ENCODE measurements around the gene FKBP10.

FKBP10 gene

DNA sequence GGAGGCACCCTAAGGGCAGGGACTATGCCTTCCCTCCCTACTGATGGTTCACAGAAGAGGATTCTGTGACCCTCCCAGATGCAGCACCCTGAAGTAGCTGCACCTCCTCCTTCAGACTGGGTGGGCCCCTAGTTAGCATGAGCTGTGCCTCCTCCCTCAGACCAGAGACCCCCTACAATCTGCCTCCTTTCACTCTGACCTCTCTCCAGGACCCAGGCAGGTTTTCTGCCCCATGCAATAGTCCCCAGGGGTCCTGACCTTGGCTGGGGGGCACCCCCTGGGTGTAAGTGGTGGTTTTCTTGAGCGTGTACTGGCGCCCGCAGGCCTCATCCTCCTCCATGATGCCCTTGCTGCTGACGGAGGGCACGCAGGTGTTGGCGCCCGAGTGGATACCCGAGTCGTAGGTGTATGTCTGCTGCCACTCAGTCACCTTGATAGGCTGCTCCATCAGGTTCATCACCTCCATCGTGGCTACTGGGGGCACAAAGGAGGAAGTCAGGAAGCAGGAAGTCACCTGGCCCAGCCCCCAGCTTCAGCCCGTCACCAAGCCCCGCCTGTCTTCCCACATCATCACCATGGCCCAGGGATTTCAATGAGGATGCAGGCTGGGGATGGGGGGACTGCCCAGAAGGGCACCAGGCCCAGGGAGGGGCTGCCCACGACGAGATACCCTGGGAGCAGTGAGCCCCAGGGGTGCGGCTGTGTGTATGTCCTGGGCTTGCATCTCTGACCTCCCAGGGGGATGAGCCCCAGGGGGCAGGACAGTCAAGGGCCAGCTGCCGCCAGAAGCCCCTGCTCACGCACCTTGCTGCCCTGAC, 41.2 kb upstream of the FKBP10 start (continued):
- TF ChIP-seq, protein P1, sequence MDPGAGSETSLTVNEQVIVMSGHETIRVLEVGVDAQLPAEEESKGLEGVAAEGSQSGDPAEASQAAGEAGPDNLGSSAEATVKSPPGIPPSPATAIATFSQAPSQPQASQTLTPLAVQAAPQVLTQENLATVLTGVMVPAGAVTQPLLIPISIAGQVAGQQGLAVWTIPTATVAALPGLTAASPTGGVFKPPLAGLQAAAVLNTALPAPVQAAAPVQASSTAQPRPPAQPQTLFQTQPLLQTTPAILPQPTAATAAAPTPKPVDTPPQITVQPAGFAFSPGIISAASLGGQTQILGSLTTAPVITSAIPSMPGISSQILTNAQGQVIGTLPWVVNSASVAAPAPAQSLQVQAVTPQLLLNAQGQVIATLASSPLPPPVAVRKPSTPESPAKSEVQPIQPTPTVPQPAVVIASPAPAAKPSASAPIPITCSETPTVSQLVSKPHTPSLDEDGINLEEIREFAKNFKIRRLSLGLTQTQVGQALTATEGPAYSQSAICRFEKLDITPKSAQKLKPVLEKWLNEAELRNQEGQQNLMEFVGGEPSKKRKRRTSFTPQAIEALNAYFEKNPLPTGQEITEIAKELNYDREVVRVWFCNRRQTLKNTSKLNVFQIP (CRISPR knock-in tag; IDR thresholded peaks at IDR 0.05; ENCODE audit: borderline replicate concordance, low read depth), result no peak
- TF ChIP-seq OSR1 (CRISPR knock-in tag; IDR thresholded peaks at IDR 0.05) (no peak), ESRRG (CRISPR knock-in tag; IDR thresholded peaks at IDR 0.05) (no peak), SNAI2 (CRISPR knock-in tag; IDR thresholded peaks at IDR 0.05) (no peak)

DNA sequence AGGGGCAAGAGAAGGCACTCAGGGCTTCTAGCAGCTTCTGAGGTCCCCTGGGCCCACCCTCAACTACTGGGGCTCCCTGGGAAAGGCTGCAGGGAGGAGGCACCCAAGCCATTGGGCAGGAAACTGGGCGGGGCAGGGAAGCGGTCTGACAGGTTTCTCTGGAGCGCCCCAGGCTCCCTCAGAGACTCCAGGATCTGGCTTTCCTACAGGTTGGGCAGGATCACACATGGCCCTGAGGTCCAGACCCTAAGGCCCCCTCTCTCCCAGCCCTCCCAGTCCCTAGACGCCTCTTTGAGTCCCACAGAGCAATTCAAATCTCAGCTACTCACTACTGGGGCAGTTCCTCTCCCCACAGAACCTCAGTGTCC, 40.6 kb upstream of the FKBP10 start:
- no peak for TF ChIP-seq ZNF565 (CRISPR knock-in tag; conservative IDR thresholded peaks at IDR 0.05; ENCODE audit: low read depth)
- TF ChIP-seq, protein P2, sequence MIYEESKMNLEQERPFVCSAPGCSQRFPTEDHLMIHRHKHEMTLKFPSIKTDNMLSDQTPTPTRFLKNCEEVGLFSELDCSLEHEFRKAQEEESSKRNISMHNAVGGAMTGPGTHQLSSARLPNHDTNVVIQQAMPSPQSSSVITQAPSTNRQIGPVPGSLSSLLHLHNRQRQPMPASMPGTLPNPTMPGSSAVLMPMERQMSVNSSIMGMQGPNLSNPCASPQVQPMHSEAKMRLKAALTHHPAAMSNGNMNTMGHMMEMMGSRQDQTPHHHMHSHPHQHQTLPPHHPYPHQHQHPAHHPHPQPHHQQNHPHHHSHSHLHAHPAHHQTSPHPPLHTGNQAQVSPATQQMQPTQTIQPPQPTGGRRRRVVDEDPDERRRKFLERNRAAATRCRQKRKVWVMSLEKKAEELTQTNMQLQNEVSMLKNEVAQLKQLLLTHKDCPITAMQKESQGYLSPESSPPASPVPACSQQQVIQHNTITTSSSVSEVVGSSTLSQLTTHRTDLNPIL (CRISPR knock-in tag; IDR thresholded peaks at IDR 0.05; ENCODE audit: low read depth), result no peak
- TF ChIP-seq SNAI2 (CRISPR knock-in tag; IDR thresholded peaks at IDR 0.05), result no peak
- TF ChIP-seq ISL1 (CRISPR knock-in tag; IDR thresholded peaks at IDR 0.05), result no peak
- no peak for TF ChIP-seq ZC3H10 (CRISPR knock-in tag; IDR thresholded peaks at IDR 0.05)
- TF ChIP-seq, protein P3, sequence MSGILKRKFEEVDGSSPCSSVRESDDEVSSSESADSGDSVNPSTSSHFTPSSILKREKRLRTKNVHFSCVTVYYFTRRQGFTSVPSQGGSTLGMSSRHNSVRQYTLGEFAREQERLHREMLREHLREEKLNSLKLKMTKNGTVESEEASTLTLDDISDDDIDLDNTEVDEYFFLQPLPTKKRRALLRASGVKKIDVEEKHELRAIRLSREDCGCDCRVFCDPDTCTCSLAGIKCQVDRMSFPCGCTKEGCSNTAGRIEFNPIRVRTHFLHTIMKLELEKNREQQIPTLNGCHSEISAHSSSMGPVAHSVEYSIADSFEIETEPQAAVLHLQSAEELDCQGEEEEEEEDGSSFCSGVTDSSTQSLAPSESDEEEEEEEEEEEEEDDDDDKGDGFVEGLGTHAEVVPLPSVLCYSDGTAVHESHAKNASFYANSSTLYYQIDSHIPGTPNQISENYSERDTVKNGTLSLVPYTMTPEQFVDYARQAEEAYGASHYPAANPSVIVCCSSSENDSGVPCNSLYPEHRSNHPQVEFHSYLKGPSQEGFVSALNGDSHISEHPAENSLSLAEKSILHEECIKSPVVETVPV (CRISPR knock-in tag; IDR thresholded peaks at IDR 0.05), result no peak
- no peak for TF ChIP-seq ZFP3 (CRISPR knock-in tag; IDR thresholded peaks at IDR 0.05)
- no peak for TF ChIP-seq BACH2 (CRISPR knock-in tag; IDR thresholded peaks at IDR 0.05; ENCODE audit: borderline replicate concordance)
- TF ChIP-seq TOX (CRISPR knock-in tag; IDR thresholded peaks at IDR 0.05; ENCODE audit: borderline replicate concordance), result no peak
- TF ChIP-seq ZNF70 (CRISPR knock-in tag; IDR thresholded peaks at IDR 0.05), result no peak
- no peak for TF ChIP-seq TCF4 (CRISPR knock-in tag; IDR thresholded peaks at IDR 0.05; ENCODE audit: borderline replicate concordance)
- TF ChIP-seq, protein P4, sequence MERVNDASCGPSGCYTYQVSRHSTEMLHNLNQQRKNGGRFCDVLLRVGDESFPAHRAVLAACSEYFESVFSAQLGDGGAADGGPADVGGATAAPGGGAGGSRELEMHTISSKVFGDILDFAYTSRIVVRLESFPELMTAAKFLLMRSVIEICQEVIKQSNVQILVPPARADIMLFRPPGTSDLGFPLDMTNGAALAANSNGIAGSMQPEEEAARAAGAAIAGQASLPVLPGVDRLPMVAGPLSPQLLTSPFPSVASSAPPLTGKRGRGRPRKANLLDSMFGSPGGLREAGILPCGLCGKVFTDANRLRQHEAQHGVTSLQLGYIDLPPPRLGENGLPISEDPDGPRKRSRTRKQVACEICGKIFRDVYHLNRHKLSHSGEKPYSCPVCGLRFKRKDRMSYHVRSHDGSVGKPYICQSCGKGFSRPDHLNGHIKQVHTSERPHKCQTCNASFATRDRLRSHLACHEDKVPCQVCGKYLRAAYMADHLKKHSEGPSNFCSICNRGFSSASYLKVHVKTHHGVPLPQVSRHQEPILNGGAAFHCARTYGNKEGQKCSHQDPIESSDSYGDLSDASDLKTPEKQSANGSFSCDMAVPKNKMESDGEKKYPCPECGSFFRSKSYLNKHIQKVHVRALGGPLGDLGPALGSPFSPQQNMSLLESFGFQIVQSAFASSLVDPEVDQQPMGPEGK (CRISPR knock-in tag; IDR thresholded peaks at IDR 0.05; ENCODE audit: borderline replicate concordance), result no peak
- TF ChIP-seq OSR1 (CRISPR knock-in tag; IDR thresholded peaks at IDR 0.05), result no peak

DNA sequence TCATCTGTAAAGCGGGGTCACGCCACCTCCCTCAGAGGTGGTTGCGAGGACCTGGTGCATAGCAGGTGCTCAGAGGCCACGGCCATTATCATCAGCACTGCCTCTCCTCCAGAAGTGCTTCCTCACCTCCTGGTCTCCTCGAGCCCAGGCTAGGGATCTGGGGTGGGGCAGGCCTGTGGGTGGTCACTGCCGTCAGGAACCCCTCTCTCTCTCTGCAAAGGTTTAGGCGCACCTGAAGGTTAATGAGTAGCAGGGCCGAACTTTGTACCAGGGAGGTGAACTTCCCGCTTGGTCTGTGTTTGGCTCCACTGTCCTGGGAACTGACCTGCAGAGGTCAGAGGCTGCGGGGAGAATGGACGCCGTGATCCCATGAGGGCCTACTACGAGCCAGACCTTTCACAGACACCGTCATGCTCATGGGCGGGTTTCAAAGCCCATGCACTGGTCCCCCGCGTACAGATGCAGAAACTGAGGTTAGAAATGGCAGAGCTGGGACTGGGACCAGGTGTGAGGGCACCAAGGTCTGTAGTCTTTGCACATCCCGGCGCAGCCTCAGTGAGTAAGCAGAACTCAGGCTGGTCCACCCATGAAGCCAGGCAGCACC, 40.1 kb upstream of the FKBP10 start:
- ATAC-seq, result no peak
- TF ChIP-seq SNAI2 (CRISPR knock-in tag; IDR thresholded peaks at IDR 0.05), result no peak

More for the DNA sequence above, 40.6 kb upstream of the FKBP10 start:
- no peak for ATAC-seq

DNA sequence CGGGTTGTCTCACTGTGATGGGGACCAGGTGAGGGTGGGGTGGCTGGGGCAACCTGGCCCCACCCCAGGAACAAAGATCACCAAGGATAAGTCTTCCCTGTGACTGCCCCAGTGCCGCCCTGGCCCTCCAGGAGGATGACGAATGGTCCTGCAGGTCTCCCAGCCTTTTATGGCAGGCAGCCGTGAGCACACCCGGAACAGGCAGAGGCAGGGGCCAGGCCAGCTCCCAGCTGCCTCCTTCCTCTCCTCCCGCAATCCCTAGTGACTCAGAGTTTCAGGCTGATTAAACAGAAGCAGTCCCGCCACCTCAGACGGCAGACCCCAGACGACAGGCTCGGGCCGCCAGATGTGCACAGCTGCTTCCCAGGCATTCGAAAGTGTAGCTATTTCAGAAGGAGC, 39.6 kb upstream of the FKBP10 start:
- ATAC-seq, result peak; percentile 68
- no peak for TF ChIP-seq BACH2 (CRISPR knock-in tag; IDR thresholded peaks at IDR 0.05; ENCODE audit: borderline replicate concordance)
- TF ChIP-seq, protein P2 (CRISPR knock-in tag; IDR thresholded peaks at IDR 0.05; ENCODE audit: low read depth), result no peak
- no peak for TF ChIP-seq TOX (CRISPR knock-in tag; IDR thresholded peaks at IDR 0.05; ENCODE audit: borderline replicate concordance)
- no peak for TF ChIP-seq ZFP3 (CRISPR knock-in tag; IDR thresholded peaks at IDR 0.05)
- TF ChIP-seq SNAI2 (CRISPR knock-in tag; IDR thresholded peaks at IDR 0.05), result no peak
- TF ChIP-seq, protein P1 (CRISPR knock-in tag; IDR thresholded peaks at IDR 0.05; ENCODE audit: borderline replicate concordance, low read depth), result no peak
- TF ChIP-seq ZNF70 (CRISPR knock-in tag; IDR thresholded peaks at IDR 0.05), result no peak
- no peak for TF ChIP-seq GLIS3 (CRISPR knock-in tag; IDR thresholded peaks at IDR 0.05)
- no peak for TF ChIP-seq ISL1 (CRISPR knock-in tag; IDR thresholded peaks at IDR 0.05)
- TF ChIP-seq CSDC2 (CRISPR knock-in tag; IDR thresholded peaks at IDR 0.05), result no peak
